Subcutaneous adipose tissue (tissue), 4 donors: ENCODE data around the gene OSGEP. TPM values are rescaled to one million over a fixed set of nuclear protein-coding genes. Genes with fewer than 3 reads are reported as not detected.

ENCODE experiments used
- total RNA-seq, 4 donors: library from RNA; depleted of rRNA; stranded (reverse); fragments of >200 nt; gene quantifications; one replicate each; pipeline ENCODE4 v1.1.0, GENCODE V29; 2016
- TF ChIP-seq, protein P1 (sequence below): fragments of 450-650 bp; IDR thresholded peaks from one replicate; pipeline ENCODE4 v1.5.1; 2016; ENCODE audit warnings: low read depth, mild to moderate bottlenecking, control low read depth, antibody characterized with exemption, moderate library complexity

OSGEP gene
- total RNA-seq, 4 donors from 2014 or later, result 29.5 to 64.6 (median 41.6) TPM

- TF ChIP-seq, protein P1, sequence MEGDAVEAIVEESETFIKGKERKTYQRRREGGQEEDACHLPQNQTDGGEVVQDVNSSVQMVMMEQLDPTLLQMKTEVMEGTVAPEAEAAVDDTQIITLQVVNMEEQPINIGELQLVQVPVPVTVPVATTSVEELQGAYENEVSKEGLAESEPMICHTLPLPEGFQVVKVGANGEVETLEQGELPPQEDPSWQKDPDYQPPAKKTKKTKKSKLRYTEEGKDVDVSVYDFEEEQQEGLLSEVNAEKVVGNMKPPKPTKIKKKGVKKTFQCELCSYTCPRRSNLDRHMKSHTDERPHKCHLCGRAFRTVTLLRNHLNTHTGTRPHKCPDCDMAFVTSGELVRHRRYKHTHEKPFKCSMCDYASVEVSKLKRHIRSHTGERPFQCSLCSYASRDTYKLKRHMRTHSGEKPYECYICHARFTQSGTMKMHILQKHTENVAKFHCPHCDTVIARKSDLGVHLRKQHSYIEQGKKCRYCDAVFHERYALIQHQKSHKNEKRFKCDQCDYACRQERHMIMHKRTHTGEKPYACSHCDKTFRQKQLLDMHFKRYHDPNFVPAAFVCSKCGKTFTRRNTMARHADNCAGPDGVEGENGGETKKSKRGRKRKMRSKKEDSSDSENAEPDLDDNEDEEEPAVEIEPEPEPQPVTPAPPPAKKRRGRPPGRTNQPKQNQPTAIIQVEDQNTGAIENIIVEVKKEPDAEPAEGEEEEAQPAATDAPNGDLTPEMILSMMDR, result no peak
Measured at GRCh38 chr14:20455355-20456300, 1.0 kb upstream of the OSGEP start.

DNA sequence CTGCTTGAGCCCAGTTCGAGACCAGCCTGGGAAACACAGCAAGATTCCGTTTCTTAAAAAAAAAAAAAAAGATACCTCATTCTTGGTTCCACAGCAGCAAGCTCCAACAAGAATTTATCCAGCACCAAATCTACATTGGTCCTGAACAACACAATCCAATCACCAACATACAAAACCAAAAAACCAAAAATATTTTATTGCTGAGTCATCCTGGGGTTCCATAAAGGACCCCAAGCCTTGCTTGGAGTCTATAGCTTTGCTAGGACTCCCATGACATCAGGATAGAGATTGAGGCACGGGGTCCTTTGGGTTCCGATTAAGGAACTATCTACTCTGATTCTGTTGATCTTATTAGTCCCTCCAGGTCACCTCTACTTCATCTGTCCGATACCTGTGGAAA lies 7.7 kb downstream of the OSGEP start:
- TF ChIP-seq, protein P1, result no peak

- TF ChIP-seq, protein P1, result no peak
Measured at GRCh38 chr14:20441461-20441860, 13.2 kb downstream of the OSGEP start.

DNA sequence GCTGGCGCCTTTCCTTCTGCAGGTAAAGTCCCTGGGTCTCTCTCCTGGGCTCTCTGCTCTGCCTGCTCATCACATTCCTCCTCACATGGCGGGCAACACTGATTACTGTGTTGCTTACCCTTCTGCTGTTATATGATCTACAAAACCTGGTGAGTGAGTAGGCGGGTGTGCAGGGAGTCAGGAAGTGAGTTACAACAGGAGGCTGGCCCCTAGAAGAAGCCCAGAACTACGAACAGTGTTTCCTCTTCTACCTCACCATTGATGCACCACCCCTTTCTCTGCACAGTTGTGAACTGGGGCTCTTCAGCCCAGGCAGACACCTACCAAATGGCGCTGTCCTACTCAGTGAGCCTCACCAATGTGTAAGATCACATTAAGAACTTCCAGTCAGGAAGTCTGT lies 13.7 kb downstream of the OSGEP start:
- TF ChIP-seq, protein P1, result no peak

DNA sequence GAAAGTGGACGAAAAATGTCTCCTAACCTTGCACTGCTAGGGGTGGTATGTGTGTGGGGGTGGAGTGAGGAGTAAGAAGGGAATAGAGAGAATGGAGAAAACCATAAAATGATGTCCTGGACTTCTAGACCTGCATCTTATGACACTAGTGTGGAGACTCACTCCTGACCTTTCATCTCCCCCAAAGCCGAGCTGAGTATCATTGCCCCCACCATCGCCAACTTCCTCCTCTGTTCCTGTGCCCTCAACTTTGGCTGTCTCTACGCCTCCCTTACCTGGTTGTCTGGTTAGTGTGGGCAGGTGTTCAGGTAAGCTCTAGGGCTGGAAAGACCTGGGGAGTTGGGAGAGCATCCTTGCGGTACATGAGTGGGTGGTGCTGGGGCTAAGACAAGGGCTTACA lies 14.1 kb downstream of the OSGEP start:
- TF ChIP-seq, protein P1, result no peak

- TF ChIP-seq, protein P1, result no peak
Measured at GRCh38 chr14:20438664-20439063, 15.9 kb downstream of the OSGEP start.

GRCh38 chr14:20436363-20436755 lies 18.3 kb downstream of the OSGEP start:
- TF ChIP-seq, protein P1, result no peak
